ENCODE measurements around the gene AGMO.

DNA sequence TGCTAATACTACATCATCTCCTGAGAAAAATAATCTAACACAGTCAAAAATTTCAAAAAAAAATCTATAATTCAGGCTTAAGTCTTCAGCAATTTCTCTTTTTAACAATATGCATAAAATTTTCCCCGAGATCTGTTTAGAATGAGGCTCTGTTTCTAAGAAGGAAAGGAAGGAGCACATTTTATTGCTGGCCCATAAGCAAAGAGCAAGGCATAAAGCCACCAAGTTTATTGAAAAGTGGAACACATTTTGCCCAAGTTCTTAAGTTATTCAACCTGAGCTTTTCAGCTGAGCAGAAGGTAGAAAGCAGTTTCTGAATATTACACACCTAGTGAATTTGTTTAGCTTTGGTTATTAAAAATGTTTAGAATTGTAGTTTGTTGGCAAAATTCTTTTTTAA, 73.9 kb downstream of the AGMO start:
- no peak for TF ChIP-seq CTCF (IDR thresholded peaks at IDR 0.05; ENCODE audit: control extremely low read depth in 1 of 3, insufficient read depth in 1 of 3, low read depth in 1 of 3, low read length in 3 of 3)
- TF ChIP-seq EZH2 (IDR thresholded peaks at IDR 0.05; ENCODE audit: low read depth, low read length, severe bottlenecking) = no peak
- TF ChIP-seq ATF2 (IDR thresholded peaks at IDR 0.05; ENCODE audit: low read length) = no peak
- no peak for TF ChIP-seq RNF2 (IDR thresholded peaks at IDR 0.05; ENCODE audit: borderline replicate concordance, low read depth, low read length, missing control alignments, poor library complexity, severe bottlenecking)
- TF ChIP-seq CREB1 (IDR thresholded peaks at IDR 0.05) = no peak
- no peak for TF ChIP-seq TAF1 (IDR thresholded peaks at IDR 0.05; ENCODE audit: low read depth, low read length)
- no peak for TF ChIP-seq JUND (IDR thresholded peaks at IDR 0.05; ENCODE audit: low read length)
- TF ChIP-seq GTF2F1 (IDR thresholded peaks at IDR 0.05; ENCODE audit: borderline replicate concordance, low read depth, low read length) = no peak
- no peak for TF ChIP-seq USF2 (IDR thresholded peaks at IDR 0.05; ENCODE audit: low read length)
